Neural progenitor cell (in vitro differentiated cells): ENCODE results near the gene RASGRF1. TPM values are rescaled to one million over a fixed set of nuclear protein-coding genes. Genes with fewer than 3 reads are reported as not detected.

Source experiments
- DNase-seq: peaks from one replicate; pipeline ENCODE4 v3.0.0-alpha.2; 2016; ENCODE audit warnings: low spot score
- H2AFZ ChIP-seq: fragments of 200-600 bp; sonication (generic); replicated peaks from 2 replicates; pipeline ENCODE4 v1.6.1; 2016; ENCODE audit warnings: antibody characterized with exemption
- H3F3A ChIP-seq: fragments of 200-600 bp; sonication (generic); 2 replicates; pipeline ENCODE4 v1.6.1; 2016; ENCODE audit warnings: antibody characterized with exemption, low read depth
- H3K27ac ChIP-seq: fragments of 200-600 bp; sonication (generic); 2 replicates; pipeline ENCODE4 v1.5.1; 2016; ENCODE audit warnings: mild to moderate bottlenecking
- H3K27me3 ChIP-seq: fragments of 200-600 bp; sonication (generic); 2 replicates; pipeline ENCODE4 v1.6.1; 2016; ENCODE audit warnings: mild to moderate bottlenecking, moderate library complexity
- H3K36me3 ChIP-seq: fragments of 200-600 bp; sonication (generic); 2 replicates; pipeline ENCODE4 v1.5.1; 2016
- H3K4me1 ChIP-seq: fragments of 200-600 bp; sonication (generic); 2 replicates; pipeline ENCODE4 v1.6.1; 2016; ENCODE audit warnings: mixed run types
- H3K4me2 ChIP-seq: fragments of 200-600 bp; sonication (generic); 2 replicates; pipeline ENCODE4 v1.6.1; 2016
- H3K4me3 ChIP-seq: fragments of 200-600 bp; sonication (generic); 2 replicates; pipeline ENCODE4 v1.5.1; 2016
- H3K79me2 ChIP-seq: fragments of 200-600 bp; sonication (generic); 2 replicates; pipeline ENCODE4 v1.6.1; 2016; ENCODE audit warnings: low read depth
- H3K9ac ChIP-seq: fragments of 200-600 bp; sonication (generic); 2 replicates; pipeline ENCODE4 v1.6.1; 2016
- H3K9me3 ChIP-seq: fragments of 200-600 bp; sonication (generic); 2 replicates; pipeline ENCODE4 v1.5.1; 2016; ENCODE audit warnings: low read depth
- H4K20me1 ChIP-seq: fragments of 200-600 bp; sonication (generic); 2 replicates; pipeline ENCODE4 v1.6.1; 2016; ENCODE audit warnings: low read depth
- H3K27ac Mint-ChIP-seq: 3 replicates; pipeline ENCODE4 v1.8.0; 2021; ENCODE audit warnings: mixed read lengths
- H3K27me3 Mint-ChIP-seq: 2 replicates; pipeline ENCODE4 v1.8.0; 2022; ENCODE audit warnings: low read depth, mild to moderate bottlenecking, inconsistent platforms, moderate library complexity, mixed read lengths; ENCODE audit not compliant: insufficient read depth
- H3K36me3 Mint-ChIP-seq: 3 replicates; pipeline ENCODE4 v1.8.0; 2021; ENCODE audit warnings: mixed read lengths
- H3K4me1 Mint-ChIP-seq: 3 replicates; pipeline ENCODE4 v1.8.0; 2021; ENCODE audit warnings: mixed read lengths
- H3K4me3 Mint-ChIP-seq: 3 replicates; pipeline ENCODE4 v1.8.0; 2021; ENCODE audit warnings: mild to moderate bottlenecking, moderate library complexity, mixed read lengths
- H3K9me3 Mint-ChIP-seq: 3 replicates; pipeline ENCODE4 v1.8.0; 2020; ENCODE audit warnings: mixed read lengths
- EZH2 ChIP-seq: fragments of 200-600 bp; sonication (generic); IDR thresholded peaks from 2 replicates; pipeline ENCODE4 v1.6.1; 2017; ENCODE audit warnings: antibody characterized with exemption, mild to moderate bottlenecking, moderate library complexity
- EZH2phosphoT487 ChIP-seq: fragments of 200-600 bp; sonication (generic); IDR thresholded peaks from 2 replicates; pipeline ENCODE4 v1.6.1; 2017; ENCODE audit warnings: antibody characterized with exemption
- total RNA-seq: library from RNA; depleted of rRNA; stranded (reverse); fragments of >200 nt; gene quantifications from 2 replicates; pipeline ENCODE4 v1.2.3, GENCODE V29; 2015; ENCODE audit warnings: low replicate concordance
- TF ChIP-seq, protein P1 (sequence below): fragments of 200-600 bp; sonication (generic); IDR thresholded peaks from 2 replicates; pipeline ENCODE4 v1.5.1; 2017; ENCODE audit warnings: antibody characterized with exemption, mild to moderate bottlenecking

The RASGRF1 gene
- total RNA-seq, 1 donor from 2014 or later = 0.22 TPM

DNA sequence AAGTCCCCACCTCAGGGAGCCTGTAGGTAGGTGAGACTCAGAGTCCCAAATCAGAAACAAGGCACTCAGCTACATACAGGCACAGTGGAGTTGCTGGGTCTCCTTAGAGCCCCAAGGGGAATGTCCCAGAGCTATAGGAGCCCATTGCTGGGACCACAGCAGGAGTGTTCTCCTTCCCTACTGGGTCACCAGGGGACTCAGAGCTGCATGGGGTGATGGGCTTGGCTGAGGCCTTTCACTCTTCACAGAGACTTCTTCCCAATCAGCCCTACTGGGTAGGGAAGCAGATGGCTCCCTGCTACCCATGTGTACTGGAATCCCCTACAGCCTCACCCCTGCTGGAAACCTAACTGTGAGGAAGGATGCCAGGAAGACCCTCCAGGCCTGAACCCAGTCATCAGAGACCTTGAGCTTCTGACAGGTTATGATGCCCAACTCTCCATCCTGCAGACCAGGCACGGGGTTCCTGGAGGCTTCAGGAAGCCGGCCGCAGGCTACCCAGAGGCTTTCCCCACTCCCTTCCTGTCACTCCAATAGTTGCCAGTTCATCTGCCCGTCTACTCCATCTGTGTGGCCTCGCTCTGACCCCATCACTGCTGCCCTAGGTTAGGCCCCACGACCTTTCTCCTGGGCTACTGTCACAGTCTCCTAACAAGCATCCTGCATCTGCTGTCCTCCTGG, 24.0 kb downstream of the RASGRF1 start:
- H3K27me3 ChIP-seq = peaks cover under 1% of the 10 kb centered on the region
- Mint-ChIP-seq H3K4me1 (peaks cover 15% of the 10 kb centered on the region), H3K36me3 (no peaks in the 10 kb centered on the region), H3K27me3 (peaks cover under 1% of the 10 kb centered on the region), H3K27ac (no peak overlapping the region), H3K4me3 (no peak overlapping the region), H3K9me3 (no peaks in the 10 kb centered on the region)
- H3K27ac ChIP-seq = no peak overlapping the region
- no peak overlapping the region for H3K9ac ChIP-seq
- H3F3A ChIP-seq = no peaks in the 10 kb centered on the region
- H3K36me3 ChIP-seq = no peaks in the 10 kb centered on the region
- no peak overlapping the region for H3K4me2 ChIP-seq
- no peaks in the 10 kb centered on the region for H3K4me1 ChIP-seq
- H3K79me2 ChIP-seq = no peaks in the 10 kb centered on the region
- no peak for DNase-seq
- H3K9me3 ChIP-seq = no peaks in the 10 kb centered on the region
- H4K20me1 ChIP-seq = no peaks in the 10 kb centered on the region
- no peak overlapping the region for H3K4me3 ChIP-seq
- H2AFZ ChIP-seq = no peak overlapping the region
- TF ChIP-seq, protein P1, sequence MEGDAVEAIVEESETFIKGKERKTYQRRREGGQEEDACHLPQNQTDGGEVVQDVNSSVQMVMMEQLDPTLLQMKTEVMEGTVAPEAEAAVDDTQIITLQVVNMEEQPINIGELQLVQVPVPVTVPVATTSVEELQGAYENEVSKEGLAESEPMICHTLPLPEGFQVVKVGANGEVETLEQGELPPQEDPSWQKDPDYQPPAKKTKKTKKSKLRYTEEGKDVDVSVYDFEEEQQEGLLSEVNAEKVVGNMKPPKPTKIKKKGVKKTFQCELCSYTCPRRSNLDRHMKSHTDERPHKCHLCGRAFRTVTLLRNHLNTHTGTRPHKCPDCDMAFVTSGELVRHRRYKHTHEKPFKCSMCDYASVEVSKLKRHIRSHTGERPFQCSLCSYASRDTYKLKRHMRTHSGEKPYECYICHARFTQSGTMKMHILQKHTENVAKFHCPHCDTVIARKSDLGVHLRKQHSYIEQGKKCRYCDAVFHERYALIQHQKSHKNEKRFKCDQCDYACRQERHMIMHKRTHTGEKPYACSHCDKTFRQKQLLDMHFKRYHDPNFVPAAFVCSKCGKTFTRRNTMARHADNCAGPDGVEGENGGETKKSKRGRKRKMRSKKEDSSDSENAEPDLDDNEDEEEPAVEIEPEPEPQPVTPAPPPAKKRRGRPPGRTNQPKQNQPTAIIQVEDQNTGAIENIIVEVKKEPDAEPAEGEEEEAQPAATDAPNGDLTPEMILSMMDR = no peak
- TF ChIP-seq EZH2phosphoT487 (no peak), EZH2 (no peak)

DNA sequence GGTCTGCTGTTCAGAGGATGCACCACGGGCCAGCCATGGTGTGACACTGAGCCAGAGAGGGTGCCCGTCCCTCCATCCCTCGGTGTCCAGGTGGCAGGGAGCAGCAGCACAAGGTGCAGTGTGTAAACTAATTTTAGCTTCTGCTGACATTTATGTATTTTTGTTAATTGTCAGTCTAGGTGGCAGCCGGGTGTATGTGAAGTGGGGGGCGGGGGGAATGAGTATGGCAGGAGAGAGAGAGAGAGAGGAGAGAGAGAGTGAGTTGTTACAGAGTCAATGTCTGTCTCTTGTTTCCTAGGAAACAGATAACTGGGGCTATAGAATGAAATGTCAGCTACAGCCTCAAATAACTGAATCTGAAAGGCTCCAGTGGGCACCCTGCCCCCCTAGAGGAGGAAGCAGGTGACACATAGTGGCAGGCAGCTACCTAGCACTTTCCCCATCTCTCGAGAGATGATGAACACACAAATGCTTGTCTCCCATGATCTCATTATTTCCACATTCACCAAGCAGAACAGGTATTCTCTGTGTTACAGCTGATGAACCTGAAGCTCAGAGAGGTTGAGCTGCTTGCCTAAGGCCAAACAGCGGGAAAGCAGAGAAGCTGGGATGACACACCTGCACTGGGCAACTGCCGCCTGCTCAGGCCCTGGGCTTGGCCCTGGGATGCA, 24.7 kb downstream of the RASGRF1 start:
- H3K9ac ChIP-seq = no peak overlapping the region
- peaks cover 15% of the 10 kb centered on the region for H3K4me1 Mint-ChIP-seq
- H2AFZ ChIP-seq = no peak overlapping the region
- no peak overlapping the region for H3K27ac ChIP-seq
- DNase-seq = no peak
- H3K4me3 ChIP-seq = no peak overlapping the region
- H3K36me3 ChIP-seq = no peaks in the 10 kb centered on the region
- no peak overlapping the region for H3K4me2 ChIP-seq
- H3K9me3 ChIP-seq = no peaks in the 10 kb centered on the region
- peaks cover 2% of the 10 kb centered on the region for H3K27me3 Mint-ChIP-seq
- H3F3A ChIP-seq = no peaks in the 10 kb centered on the region
- no peaks in the 10 kb centered on the region for H3K9me3 Mint-ChIP-seq
- no peaks in the 10 kb centered on the region for H4K20me1 ChIP-seq
- TF ChIP-seq EZH2 = no peak
- no peak for TF ChIP-seq EZH2phosphoT487
- TF ChIP-seq, protein P1 = no peak
- peaks cover under 1% of the 10 kb centered on the region for H3K4me1 ChIP-seq
- no peaks in the 10 kb centered on the region for H3K36me3 Mint-ChIP-seq
- no peaks in the 10 kb centered on the region for H3K79me2 ChIP-seq
- peak overlapping the region; percentile 50 for H3K27ac Mint-ChIP-seq
- no peak overlapping the region for H3K4me3 Mint-ChIP-seq
- peaks cover 5% of the 10 kb centered on the region for H3K27me3 ChIP-seq

DNA sequence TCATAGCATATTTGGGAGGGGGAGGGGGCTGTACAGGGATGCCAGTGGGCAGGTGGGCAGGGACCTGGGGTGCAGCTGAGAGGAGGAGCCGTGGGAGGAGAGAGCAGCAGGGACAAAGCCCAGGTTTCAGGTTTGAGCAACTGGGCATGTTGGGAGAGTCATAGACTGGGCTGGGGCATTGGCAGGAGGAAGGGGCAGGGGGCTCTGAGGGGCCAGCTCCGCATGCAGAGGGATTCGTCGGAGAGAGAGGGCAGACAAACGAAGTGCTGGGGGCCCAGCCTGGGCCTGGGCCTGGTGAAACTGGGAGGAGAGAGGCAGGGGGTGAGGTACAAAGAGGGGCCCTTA, 25.2 kb downstream of the RASGRF1 start:
- Histone ChIP-seq H3F3A (no peaks in the 10 kb centered on the region), H4K20me1 (no peaks in the 10 kb centered on the region), H3K79me2 (no peaks in the 10 kb centered on the region), H3K36me3 (no peaks in the 10 kb centered on the region), H3K27me3 (peaks cover 5% of the 10 kb centered on the region), H2AFZ (no peak overlapping the region), H3K9me3 (no peaks in the 10 kb centered on the region), H3K4me1 (peaks cover 6% of the 10 kb centered on the region), H3K9ac (no peak overlapping the region), H3K4me2 (no peak overlapping the region), H3K27ac (no peak overlapping the region), H3K4me3 (no peak overlapping the region)
- Mint-ChIP-seq H3K27me3 (peaks cover 3% of the 10 kb centered on the region), H3K4me1 (peaks cover 15% of the 10 kb centered on the region), H3K36me3 (no peaks in the 10 kb centered on the region), H3K27ac (peak overlapping the region; percentile 50), H3K9me3 (no peaks in the 10 kb centered on the region), H3K4me3 (no peak overlapping the region)
- TF ChIP-seq EZH2phosphoT487 (no peak), EZH2 (no peak)
- TF ChIP-seq, protein P1 = no peak
- DNase-seq = no peak
